DOHH2 (cell line): ENCODE data around the gene ZNHIT1.

ENCODE experiments used
- EZH2phosphoT487 ChIP-seq: fragments of 200-600 bp; sonication (generic); IDR thresholded peaks from 2 replicates; pipeline ENCODE4 v1.6.1; 2017; ENCODE audit warnings: borderline replicate concordance, mild to moderate bottlenecking, antibody characterized with exemption, low read length, moderate library complexity, mixed read lengths
- TF ChIP-seq, protein P1 (sequence below): fragments of 200-600 bp; sonication (generic); IDR thresholded peaks from one replicate; pipeline ENCODE4 v1.5.1; 2014; ENCODE audit warnings: antibody characterized with exemption, mild to moderate bottlenecking, low read depth, low read length; ENCODE audit not compliant: poor library complexity, severe bottlenecking

DNA sequence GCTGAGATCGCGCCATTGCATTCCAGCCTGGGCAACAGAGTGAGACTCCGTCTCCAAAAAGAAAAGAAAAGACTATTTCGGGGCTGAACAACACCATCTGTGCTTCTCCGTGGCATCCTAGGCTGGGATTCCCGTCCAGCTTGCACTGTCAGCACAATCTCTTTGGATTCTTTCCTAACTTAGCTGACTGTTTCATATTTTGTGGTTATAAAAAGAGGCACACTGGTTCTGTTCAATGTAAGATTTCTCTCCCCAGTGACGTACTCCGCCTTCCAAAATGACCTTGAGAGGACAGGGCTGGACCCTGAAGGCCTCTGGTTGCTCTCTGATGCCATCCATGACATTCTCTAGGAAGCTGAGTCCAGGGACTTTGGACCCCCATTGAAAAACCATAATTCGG lies 8.8 kb downstream of the ZNHIT1 start:
- TF ChIP-seq, protein P1, sequence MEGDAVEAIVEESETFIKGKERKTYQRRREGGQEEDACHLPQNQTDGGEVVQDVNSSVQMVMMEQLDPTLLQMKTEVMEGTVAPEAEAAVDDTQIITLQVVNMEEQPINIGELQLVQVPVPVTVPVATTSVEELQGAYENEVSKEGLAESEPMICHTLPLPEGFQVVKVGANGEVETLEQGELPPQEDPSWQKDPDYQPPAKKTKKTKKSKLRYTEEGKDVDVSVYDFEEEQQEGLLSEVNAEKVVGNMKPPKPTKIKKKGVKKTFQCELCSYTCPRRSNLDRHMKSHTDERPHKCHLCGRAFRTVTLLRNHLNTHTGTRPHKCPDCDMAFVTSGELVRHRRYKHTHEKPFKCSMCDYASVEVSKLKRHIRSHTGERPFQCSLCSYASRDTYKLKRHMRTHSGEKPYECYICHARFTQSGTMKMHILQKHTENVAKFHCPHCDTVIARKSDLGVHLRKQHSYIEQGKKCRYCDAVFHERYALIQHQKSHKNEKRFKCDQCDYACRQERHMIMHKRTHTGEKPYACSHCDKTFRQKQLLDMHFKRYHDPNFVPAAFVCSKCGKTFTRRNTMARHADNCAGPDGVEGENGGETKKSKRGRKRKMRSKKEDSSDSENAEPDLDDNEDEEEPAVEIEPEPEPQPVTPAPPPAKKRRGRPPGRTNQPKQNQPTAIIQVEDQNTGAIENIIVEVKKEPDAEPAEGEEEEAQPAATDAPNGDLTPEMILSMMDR = no peak
- TF ChIP-seq EZH2phosphoT487 = no peak
